Gastroesophageal sphincter (tissue), 2 donors: ENCODE data around the gene JSRP1.

Source experiments
- POLR2A ChIP-seq, 2 donors: fragments of 450-650 bp; IDR thresholded peaks; one replicate each; pipeline ENCODE4 v1.6.1; 2017; ENCODE audit warnings: antibody characterized with exemption in 2 of 2, mild to moderate bottlenecking in 2 of 2, moderate library complexity in 1 of 2
- POLR2AphosphoS5 ChIP-seq: sonication (generic); formaldehyde crosslinking; IDR thresholded peaks from one replicate; pipeline ENCODE4 v1.6.1; 2017; ENCODE audit warnings: antibody characterized with exemption

DNA sequence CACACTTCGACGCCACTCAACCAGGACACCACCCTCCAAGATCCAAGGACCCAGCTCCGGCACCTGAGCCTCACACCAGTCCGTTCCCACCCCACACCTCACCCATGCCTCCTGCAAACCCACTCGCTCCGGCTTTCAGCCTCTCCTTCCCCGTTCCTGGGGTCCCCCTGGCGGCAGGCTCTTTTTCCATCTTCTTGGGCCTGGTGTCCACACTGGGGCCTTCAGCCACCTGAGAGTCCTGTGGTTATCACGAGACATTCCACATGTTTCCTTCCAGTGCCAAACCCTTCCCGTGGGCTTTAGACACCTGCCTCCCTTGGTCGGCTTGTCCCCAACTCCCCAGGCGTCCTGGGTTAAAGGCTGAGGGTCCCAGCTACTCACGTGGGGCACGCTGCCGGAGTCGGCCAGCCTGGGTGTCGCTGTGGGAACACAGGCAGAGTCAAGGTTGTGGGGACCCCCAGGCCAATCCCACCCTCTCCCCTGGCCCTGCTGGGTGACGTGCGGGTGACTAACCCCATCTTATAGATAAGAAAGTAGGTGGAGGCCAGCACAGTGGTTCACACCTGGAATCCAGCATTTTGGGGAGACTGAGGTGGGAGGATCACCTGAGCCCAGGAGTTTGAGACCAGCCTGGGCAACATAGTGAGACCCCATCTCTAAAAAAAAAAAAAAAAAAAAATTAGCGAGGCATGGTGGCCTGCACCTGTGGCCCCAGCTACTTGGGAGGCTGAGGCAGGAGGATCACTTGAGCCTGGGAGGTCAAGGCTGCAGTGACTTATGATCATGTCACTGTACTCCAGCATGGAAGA is 1.9 kb downstream of the JSRP1 start:
- no peak for TF ChIP-seq POLR2AphosphoS5
- no peak for TF ChIP-seq POLR2A (IDR thresholded peaks at IDR 0.05)
